Kidney (tissue), 14 donors: ENCODE measurements around the gene ZNF382. TPM values are rescaled to one million over a fixed set of nuclear protein-coding genes. Genes with fewer than 3 reads are reported as not detected.

Experiments used
- DNase-seq, 5 donors: peaks; one replicate each; pipeline ENCODE4 v3.0.0-alpha.2; 2013 to 2020
- FAIRE-seq: peaks from 2 replicates; lab custom pipeline; 2012; peaks lifted over from hg19 to GRCh38; lab: Jason Lieb, UNC
- H3K27ac ChIP-seq, 2 donors: one replicate each; pipeline ENCODE4 v1.7.0; 2013; ENCODE audit warnings: low read depth in 2 of 2, low read length in 2 of 2, inconsistent platforms in 1 of 2
- H3K27me3 ChIP-seq: one replicate; pipeline ENCODE4 v1.7.1; 2013; ENCODE audit warnings: low read length, inconsistent platforms; ENCODE audit not compliant: control insufficient read depth, insufficient read depth
- H3K36me3 ChIP-seq, 3 donors: one replicate each; pipeline versions ENCODE4 v1.7.0 to v1.7.1; 2013; ENCODE audit warnings: low read length in 3 of 3, control low read depth in 1 of 3, inconsistent platforms in 1 of 3; ENCODE audit not compliant: insufficient read depth in 3 of 3, control insufficient read depth in 2 of 3
- H3K4me1 ChIP-seq, 3 donors: one replicate each; pipeline versions ENCODE4 v1.7.0 to v1.7.1; 2013; ENCODE audit warnings: low read length in 3 of 3, inconsistent platforms in 1 of 3, low read depth in 1 of 3; ENCODE audit not compliant: control insufficient read depth in 2 of 3, insufficient read depth in 2 of 3
- H3K4me3 ChIP-seq, 3 donors: one replicate each; pipeline versions ENCODE4 v1.7.0 to v1.8.1; 2013; ENCODE audit warnings: low read length in 3 of 3, control low read depth in 1 of 3, inconsistent platforms in 1 of 3
- H3K9ac ChIP-seq, 3 donors: one replicate each; pipeline versions ENCODE4 v1.7.0 to v1.7.1; 2013; ENCODE audit warnings: low read length in 3 of 3, control low read depth in 1 of 3, inconsistent platforms in 1 of 3
- H3K9me3 ChIP-seq, 3 donors: one replicate each; pipeline versions ENCODE4 v1.7.0 to v1.7.1; 2013; ENCODE audit warnings: low read length in 3 of 3, control low read depth in 1 of 3, inconsistent platforms in 1 of 3; ENCODE audit not compliant: control insufficient read depth in 2 of 3, insufficient read depth in 1 of 3
- CTCF ChIP-seq: IDR thresholded peaks from 3 replicates; pipeline ENCODE4 v1.5.1; 2012; ENCODE audit warnings: mild to moderate bottlenecking, moderate library complexity, borderline replicate concordance; ENCODE audit not compliant: insufficient read depth; ENCODE audit errors: extremely low read depth
- intact Hi-C: fragments of 100-400 bp; cut with DNase I; formaldehyde crosslinking; loops from one replicate; pipeline ENCODE4 v1.11.1; 2022
- polyA plus RNA-seq: library from polyadenylated mRNA; stranded (reverse); fragments of 350-450 nt; fragmentation: Illumina TruSeq; extraction: RNeasy Lipid Tissue Mini Kit (QIAGEN cat#74804); gene quantifications from one replicate; pipeline ENCODE4 v1.2.3, GENCODE V29; 2014; ENCODE audit warnings: low read depth, low replicate concordance; ENCODE audit not compliant: insufficient read depth
- total RNA-seq: library from RNA; stranded (reverse); fragmentation: NEBNext Ultra II Directional; extraction: Animal tissue kit (Norgen Biotek cat#: 25700); gene quantifications from one replicate; pipeline ENCODE4 v1.2.1, GENCODE V29; 2021
- donor health status: control.
- donor health status: control.
- donor health status: control.
- donor health status: control.
- donor health status: control.
- donor health status: DM: yes; HTN: yes; CAD: no.
- donor health status: Normal renal cell carcinoma (clear cell type).

The ZNF382 gene
- total and polyA plus RNA-seq, 2 donors from 2014 or later = 1.8 to 11.0 TPM

- no peak for FAIRE-seq
- DNase-seq = no peak
- Histone ChIP-seq H3K9ac (peak overlapping the region; percentile 33 to 86 (median 67)), H3K36me3 (peaks cover 4 to 8% (median 4%) of the 10 kb centered on the region in 3 donors), H3K4me1 (peaks cover 0 to 4% (median 0%) of the 10 kb centered on the region in 3 donors), H3K27ac (peak overlapping the region; percentile 67 to 79), H3K4me3 (peak overlapping the region; percentile 64 to 93 (median 73)), H3K27me3 (no peaks in the 10 kb centered on the region), H3K9me3 (no peaks in the 10 kb centered on the region)
- intact Hi-C loops = no loop called here
- no peak for TF ChIP-seq CTCF
These were observed 865 bp downstream of the ZNF382 start for GRCh38 chr19:36605877-36606478.

GRCh38 chr19:36627057-36627456 is 21.9 kb downstream of the ZNF382 start:
- intact Hi-C loops = loop anchor here (10.0 kb wide), 1 partner anchor 88 kb away; no protein-coding TSS in a partner anchor
- H3K4me1 ChIP-seq = no peaks in the 10 kb centered on the region
- DNase-seq (no peak), FAIRE-seq (no peak)
- peak overlapping the region in 1 of 3 donors; percentile 8 for H3K4me3 ChIP-seq
- H3K27me3 ChIP-seq = no peaks in the 10 kb centered on the region
- no peak overlapping the region for H3K27ac ChIP-seq
- H3K9me3 ChIP-seq = peaks cover 5 to 78% (median 39%) of the 10 kb centered on the region in 3 donors
- H3K9ac ChIP-seq = no peak overlapping the region
- peaks cover 0 to 16% (median 2%) of the 10 kb centered on the region in 3 donors for H3K36me3 ChIP-seq
- TF ChIP-seq CTCF = no peak

DNA sequence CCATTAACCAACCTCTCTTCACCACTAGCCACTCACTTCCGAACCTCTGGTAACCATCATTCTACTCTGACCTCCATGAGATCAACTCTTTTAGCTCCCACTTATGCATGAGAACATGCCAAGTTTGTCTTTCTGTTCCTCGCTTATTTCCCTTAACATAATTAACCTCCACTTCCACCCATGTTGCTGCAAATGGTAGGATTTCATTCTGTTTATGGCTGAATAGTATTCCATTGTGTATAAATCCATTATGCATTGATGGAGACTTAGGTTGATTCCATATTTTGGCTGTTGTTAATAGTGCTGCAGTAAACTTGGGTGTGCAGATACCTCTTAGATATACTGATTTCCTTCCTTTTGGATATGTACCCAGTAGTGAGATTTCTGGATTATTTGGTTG is 30.2 kb downstream of the ZNF382 start:
- DNase-seq (no peak), FAIRE-seq (no peak)
- Histone ChIP-seq H3K36me3 (peaks cover 6 to 18% (median 13%) of the 10 kb centered on the region in 3 donors), H3K4me3 (no peak overlapping the region), H3K9ac (no peak overlapping the region), H3K27ac (no peak overlapping the region), H3K27me3 (no peaks in the 10 kb centered on the region), H3K4me1 (no peaks in the 10 kb centered on the region), H3K9me3 (peaks cover 7 to 88% (median 54%) of the 10 kb centered on the region in 3 donors)
- intact Hi-C loops = no loop called here
- no peak for TF ChIP-seq CTCF
